ENCODE results near the gene ASIC2.

The ASIC2 gene

DNA sequence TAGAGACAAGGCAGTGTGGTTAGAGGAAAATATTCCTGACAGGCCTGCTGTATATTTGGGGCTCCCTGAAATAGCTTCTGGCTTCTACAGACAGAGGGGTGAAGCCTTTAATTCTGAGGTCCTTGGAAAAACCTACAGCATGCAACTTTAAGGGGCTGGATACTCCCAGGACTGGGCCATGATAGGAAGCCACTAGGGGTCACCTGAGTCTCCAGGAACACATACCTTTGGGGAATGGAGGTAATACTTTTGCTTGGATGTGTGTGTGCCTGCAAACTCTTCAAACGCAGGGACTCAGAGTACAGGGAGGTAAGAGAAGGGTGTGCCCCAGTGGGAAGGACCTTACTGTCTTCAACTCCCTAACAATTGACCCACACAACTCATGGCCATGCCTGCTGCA, 4.1 kb downstream of the ASIC2 start:
- in situ Hi-C loops (cut with MboI; ENCODE audit: low sequenced_read_pairs) = no loop called here

DNA sequence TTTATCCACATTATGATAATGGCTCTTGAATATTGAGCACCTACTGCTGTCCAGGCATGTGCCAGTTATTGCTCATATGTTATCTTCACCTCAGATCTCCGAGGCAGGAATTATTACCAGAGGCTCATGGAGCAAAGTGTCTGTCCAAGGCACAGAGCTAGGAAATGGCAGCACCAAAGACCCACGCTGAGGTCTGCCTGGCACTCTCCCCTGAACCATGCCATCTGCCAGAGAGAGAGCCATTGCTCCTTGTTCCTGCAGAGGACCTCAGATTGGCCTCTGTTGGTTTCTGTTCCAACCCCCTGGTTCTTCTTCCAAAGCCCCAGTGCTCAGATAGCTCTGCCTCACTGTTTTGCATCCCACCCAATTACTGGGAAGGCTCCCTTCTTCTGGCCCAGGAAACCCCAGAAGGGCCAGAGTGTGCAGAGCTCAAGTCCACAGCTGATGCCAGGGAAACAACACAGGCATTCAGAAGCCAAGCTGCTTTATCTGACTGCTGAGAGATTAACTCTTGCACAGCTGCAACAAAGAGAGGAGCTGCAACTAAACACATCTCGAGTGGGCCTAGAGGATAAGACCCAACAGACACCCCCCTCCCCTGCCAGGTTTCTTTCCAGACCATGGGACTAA, 5.9 kb downstream of the ASIC2 start:
- in situ Hi-C loops (cut with MboI; ENCODE audit: low sequenced_read_pairs) = no loop called here

DNA sequence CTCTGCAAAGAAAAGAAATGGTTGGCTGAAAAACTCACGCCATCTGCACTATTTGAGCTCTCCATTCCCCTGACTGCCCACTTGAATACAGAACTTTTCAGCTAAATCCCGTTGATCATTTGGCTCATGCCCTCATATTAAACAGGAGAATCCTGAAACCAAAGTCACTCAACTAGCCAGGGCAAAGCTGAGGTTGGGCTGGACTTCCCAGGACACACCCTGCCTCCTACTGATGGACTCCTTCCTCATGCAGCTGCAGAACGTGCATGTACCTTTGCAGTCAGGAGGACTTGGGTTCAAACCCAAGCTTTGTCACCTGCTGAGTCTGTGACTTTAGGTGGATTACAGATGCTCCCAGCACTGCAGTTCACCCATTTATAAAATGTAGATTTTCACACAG, 7.7 kb downstream of the ASIC2 start:
- in situ Hi-C loops (cut with MboI; ENCODE audit: low sequenced_read_pairs) = no loop called here

DNA sequence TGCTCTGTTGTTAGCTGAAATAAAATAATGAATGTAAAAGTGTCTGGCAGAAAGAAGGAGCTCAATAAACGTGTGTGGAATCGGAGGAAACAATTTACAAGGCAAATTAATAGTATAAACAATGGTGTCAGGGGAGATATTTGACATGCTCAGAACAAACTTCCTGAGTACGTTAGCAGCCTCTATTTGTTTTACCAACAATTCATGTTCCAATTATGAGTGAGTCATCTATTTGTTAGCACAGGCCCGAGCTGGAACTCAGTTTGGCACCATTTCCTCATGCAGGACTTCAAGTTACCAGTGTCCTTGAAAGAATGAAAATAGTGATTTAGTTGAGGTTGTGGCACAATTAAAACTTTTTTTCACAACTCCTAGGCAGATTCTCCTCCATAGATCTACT, 9.1 kb downstream of the ASIC2 start:
- in situ Hi-C loops (cut with MboI; ENCODE audit: low sequenced_read_pairs) = no loop called here

DNA sequence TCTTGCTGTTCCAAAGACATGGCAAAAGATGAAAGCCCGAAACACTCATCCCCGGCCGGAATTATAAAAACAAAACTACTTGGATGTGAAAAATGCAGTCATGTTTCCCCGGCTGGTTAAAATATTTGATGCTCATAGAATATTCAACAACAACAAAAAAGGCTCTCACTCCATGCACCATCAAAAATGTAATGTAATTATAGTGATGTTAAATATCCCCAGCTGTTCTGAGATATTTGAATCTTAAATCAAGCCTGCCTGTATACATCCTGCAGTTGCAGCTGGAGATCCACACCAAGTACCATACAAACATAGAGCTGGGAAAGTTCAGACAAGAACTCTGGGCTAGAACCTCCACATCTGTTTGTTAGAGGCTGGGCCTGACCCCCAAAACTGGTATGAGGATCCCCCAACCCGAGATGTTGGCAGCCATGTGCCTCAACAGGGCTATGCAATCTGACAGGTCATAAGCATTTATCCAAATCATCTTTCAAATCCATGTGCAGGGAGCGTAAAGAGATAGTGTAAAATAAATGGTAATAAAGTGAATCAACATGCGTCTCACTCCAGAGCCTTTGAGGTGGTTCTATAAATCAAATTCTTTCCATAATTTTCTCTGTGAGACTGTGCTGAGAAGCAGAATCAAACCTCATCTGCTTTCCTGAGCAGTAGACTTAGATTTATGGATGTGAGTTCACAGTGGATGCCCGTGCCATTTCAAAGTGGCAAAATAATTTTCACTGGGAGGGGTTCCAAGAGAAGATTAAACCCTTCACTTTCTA, 12.7 kb downstream of the ASIC2 start:
- in situ Hi-C loops (cut with MboI; ENCODE audit: low sequenced_read_pairs) = no loop called here

DNA sequence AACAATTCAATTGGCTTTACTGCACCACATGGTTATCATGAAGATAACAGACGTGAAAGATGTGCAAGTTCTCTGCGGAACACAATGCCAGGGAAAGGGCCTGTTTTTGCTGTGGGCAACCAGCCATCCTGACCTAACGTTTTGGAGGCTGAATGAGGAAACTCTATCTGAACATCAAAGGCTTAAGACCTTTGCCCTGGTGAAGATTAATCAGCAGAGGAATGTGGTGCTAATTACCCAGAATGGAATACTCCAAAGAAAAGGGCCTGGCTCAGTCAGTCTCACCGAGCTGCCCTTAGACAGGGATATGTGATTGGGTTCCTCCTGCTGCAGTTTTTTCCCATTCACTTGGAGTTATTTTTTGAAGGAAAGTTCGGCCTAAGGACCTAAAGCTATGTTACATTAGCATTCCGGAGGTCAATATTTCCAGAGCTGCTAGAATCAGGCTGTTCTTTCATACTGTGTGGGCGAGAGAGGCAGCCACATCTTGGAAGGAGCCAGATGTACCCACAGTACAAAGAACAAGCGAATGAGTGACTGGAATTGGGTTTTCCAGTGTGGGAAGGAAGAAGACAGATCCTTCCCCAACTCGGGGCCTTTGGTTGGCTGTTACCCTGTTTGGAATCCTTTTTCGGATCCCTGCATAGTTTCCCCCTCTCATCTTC, 15.5 kb downstream of the ASIC2 start:
- in situ Hi-C loops (cut with MboI; ENCODE audit: low sequenced_read_pairs) = no loop called here

DNA sequence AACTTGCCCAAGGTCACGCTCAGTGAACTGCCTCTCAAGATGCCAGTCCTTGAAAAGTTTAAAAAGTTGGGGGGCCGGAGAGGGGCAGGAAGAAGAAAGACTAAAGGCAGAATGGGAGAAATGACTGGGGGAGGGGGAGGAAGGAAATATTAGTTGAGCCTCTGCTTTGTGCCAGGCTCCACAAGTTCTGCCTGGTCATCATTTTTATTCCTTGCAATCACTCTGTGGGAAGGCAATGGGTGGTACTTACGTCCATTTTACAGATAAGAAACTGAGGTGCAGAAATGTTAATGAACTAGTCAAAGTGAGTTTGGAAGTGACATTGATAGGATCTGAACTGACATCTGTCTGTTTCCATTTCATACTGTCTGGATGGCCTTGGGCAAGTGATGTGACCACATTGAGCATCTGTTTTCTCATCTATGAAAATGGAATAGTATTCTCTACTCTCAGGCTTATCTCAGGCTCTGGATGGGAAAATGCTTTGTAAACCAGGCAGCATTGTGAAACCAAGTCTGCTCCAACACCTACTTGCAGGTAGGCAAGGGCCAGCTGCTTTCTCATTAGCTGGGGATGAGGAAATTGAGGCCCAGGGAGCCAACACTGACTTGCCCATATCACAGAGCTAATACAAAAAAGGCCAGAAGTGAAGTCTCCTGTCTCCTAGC, 19.2 kb downstream of the ASIC2 start:
- in situ Hi-C loops (cut with MboI; ENCODE audit: low sequenced_read_pairs) = no loop called here

DNA sequence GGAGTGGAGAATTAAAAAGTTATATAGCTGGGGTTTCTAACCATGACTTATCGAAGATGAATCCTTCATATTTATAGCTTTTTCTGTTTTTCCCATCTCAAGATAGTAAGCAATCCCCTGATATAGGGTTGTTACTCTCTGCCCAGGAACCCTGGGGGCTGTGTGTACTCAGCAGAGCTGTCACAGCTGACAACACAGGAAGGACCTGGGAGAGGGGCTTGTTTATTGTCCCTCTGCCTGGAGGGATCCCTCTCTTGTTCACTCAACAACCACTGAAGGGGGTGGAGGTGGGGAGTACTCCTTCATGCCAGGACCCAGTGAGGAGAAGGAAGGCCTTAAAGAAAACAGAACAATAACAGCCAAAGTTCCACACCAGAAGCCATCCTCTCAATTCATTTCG, 19.8 kb downstream of the ASIC2 start:
- in situ Hi-C loops (cut with MboI; ENCODE audit: low sequenced_read_pairs) = no loop called here

DNA sequence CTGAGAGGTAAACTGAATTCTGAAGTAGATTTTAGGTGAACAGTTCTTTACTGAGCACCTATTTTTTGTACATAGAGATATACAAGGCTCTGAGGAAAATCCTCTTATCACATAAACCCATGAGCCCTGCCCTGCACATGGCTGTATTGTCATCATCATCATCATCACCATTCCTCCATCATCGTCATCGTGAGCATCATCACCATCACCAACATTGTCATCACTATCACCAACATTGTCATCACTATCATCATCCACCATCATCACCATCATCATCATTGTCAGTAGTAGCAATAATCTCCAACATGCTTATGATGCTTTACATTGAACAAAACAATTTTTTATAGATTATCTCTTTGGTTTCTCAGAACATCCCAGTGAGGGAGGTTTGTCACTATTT, 20.7 kb downstream of the ASIC2 start:
- in situ Hi-C loops (cut with MboI; ENCODE audit: low sequenced_read_pairs) = no loop called here

DNA sequence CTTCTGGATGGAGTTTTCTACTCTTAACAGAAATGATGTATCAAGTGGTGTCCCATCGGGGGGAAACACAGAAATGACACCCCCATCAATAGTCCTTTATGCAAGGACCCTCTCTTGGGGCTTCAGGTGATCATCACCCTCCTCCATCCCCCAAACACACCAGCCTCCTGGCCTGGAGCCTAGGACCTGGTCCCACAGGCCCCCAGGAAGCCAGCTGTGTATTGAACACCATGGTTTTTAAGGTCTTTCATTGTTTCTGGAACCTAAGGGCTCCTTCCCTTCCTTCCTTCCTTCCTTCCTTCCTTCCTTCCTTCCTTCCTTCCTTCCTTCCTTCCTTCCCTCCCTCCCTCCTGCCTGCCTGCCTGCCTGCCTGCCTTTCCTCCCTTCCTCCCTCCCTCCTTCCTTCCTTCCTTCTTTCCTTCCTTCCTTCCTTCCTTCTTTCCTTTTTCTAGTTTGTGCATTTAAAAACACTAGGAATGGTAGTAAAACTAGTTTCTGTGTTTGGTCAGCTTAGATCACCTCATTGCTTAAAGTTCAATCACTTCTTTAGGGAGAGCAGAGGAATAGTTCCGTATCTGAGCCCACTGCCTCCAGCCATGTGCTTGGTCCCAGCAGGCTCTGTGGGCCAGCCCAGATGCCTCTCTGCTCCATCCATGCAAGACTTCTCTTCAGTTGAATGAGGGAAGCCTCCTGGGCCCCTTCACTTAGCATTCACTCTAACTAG, 23.6 kb downstream of the ASIC2 start:
- in situ Hi-C loops (cut with MboI; ENCODE audit: low sequenced_read_pairs) = no loop called here

DNA sequence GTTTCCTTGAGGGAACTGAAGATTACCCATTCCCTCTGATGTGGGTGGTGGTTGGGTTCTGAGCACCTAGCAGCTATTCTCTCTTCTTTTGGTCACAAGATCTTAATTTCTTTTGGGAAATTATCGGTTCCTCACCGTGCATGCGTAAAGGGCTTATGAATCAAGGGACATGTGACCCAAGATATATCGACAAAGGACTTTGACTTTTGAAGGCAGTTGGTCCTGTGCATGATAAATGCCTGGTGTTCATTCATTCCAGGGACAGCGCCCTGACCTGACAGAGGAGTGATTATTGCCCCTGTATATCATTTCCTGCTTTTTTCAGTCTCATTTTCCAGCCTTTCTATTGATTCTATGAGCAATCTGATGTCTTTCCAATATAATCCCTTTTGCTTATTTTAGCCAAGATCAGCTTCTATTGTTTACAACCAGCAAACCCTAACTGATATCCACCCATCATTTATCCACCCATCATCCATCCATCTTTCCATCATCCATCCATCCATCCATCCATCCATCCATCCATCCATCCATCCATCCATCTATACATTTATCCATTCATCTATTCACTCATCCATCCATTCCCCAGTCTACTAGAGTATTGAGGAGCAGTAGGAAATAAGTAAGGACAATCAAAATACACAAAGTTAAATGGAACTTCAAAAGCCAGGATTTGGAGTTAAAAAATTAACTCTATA, 25.1 kb downstream of the ASIC2 start:
- in situ Hi-C loops (cut with MboI; ENCODE audit: low sequenced_read_pairs) = no loop called here

DNA sequence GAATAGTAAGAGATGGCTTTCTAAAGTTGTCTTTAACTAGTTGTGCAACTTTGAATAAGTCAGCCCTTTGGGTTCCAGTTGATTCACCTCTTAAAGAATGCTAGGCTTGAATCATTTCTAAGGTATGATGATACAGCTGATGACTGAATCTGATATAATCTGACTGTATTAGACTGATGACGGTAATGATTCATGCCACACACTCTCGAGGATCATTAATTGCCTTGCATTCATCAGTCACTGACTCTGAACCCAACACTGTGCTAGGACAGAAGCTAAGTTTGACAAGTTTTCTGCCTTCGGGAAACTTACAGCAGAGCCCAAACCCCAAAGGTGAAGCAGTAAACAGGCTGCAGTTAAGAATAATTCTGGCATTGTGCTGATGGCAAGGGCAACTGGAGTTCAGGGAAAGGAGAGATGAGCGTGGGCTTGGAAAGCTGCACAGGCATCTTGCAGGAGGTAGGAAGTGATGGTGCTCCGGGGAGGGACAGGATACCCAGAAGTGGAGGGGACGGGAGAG, 25.8 kb downstream of the ASIC2 start:
- in situ Hi-C loops (cut with MboI; ENCODE audit: low sequenced_read_pairs) = no loop called here

DNA sequence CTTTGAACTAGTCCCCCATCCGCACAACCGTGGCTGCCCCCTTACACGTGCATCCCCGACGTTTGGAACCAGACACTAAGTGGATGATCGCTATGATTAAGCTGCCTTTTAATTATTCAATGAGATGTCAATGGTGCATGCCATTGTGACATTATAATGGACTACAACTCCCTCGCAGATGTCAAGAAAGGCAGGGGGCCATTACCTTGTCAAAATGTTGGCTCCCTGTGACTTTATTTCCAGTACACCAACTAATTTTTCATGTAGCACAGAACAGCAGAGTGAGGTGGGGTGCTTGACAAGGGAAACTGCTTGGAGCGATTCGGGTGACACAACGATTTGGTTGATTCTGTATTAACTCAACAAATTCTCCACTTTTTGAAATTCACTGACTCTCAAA, 26.5 kb downstream of the ASIC2 start:
- in situ Hi-C loops (cut with MboI; ENCODE audit: low sequenced_read_pairs) = no loop called here

DNA sequence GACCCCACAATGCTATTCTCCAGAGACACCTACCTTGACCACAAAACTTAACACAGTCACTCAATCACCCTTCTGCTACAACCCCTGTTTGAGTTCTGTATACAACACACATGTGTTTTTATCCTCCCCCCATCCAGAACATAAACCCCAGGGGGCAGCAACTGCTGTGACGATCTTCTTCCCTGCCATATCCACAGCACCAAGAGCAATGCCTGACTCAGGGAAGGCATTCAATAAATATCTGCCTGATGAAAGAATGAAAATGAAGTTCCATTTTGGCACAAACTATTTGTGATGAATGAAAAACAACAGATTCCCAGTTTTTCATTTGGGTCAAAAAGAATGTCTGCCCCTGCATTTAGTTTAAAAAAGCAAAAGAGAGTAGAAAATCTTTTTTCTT, 27.0 kb downstream of the ASIC2 start:
- in situ Hi-C loops (cut with MboI; ENCODE audit: low sequenced_read_pairs) = no loop called here

DNA sequence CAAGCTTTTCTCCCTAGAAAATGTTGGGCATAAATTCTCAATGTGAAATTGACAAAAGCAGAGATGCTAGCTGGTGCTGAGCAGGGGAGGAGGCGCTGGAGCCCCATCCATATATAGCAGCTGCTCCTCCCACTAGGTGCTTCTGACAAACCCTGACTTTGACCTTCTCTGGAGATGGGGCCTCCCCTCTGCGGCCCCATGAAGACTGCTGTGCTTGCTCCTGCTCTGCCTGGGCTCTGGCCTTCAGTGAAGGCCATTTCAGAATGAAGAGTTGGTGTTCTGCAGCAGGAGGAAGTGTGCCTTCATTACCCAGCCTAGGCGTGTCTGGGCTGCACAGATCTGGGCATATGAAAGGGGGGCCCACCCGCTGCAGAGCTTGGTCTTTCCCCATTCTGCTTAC, 29.7 kb downstream of the ASIC2 start:
- in situ Hi-C loops (cut with MboI; ENCODE audit: low sequenced_read_pairs) = no loop called here

DNA sequence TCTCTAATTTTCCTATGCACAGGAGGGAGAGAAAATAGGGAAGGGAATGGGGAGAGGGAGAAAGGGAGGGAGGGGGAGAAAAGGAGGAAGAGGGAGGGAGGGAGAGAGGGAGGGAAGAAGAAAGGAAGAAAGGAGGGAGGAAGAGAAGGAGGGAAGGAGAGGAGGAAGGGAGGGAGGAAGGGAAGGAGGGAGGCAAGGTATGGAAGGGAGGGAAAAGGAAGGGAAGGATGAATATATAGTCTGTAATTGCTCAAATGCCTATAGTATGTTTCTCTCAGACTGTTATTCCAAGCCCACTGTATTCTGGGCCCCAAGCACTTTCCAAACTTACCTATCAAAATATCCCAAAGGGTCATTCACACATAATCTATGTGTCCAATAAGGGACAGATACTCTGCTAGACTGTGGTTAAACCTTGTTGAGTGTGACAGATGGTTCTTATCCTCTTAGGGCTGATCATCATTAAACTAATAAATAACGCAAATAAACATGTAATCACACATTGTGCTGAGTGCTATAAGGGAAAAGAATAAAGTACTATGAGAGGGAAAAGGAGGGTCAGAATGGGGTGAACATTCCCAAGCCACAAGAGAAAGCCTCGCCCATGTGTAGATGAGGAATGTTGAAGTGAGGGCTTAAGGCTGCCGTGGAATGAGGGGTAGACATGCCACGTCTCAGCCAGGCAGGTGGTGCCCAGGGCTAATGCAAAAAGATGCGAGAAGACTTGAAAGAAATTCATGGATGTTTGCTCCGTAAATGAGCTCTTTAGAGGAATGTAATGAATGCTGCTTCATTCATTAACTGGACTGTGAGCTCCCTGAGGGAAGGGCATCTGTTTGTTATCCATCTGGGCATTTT, 30.6 kb downstream of the ASIC2 start:
- in situ Hi-C loops (cut with MboI; ENCODE audit: low sequenced_read_pairs) = no loop called here

DNA sequence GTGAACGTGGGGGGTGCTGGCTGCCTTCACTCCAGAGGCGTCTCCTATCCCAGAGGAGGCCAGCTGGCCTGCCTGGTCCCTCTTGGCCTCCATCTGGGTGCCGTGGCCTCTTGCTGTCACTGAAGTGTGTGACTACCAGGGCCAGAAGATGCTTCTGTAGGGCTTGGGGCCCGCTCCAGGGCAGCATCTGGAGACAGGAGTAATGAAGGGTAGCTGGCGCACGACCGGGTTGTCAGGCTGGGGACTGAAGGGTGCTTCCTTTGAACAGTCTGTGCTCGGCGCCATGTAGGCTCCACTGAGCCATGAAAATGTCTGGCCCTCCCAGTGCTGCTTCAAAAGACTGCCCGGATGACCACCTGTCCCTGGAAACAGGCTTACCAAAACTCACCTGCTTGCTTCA, 31.3 kb downstream of the ASIC2 start:
- in situ Hi-C loops (cut with MboI; ENCODE audit: low sequenced_read_pairs) = no loop called here

DNA sequence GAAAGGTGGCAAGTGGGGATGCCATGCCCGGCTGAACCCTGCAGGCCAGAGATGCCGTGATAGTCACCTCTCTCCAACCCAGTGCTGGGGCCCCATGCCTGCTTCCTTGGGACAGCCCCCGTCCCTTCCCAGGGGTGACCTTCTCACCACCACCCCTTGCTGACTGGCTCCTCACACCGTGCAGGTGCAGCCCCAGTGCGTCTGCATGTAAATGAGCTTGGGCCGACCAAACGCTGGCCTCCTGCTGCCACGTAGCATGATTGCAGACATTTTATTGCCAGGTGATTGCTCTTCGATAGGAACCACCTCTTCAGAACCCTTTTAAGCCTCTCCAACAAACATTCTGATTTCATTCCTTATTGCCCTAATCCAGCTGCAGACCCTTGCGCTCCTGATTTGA, 32.5 kb downstream of the ASIC2 start:
- in situ Hi-C loops (cut with MboI; ENCODE audit: low sequenced_read_pairs) = no loop called here

DNA sequence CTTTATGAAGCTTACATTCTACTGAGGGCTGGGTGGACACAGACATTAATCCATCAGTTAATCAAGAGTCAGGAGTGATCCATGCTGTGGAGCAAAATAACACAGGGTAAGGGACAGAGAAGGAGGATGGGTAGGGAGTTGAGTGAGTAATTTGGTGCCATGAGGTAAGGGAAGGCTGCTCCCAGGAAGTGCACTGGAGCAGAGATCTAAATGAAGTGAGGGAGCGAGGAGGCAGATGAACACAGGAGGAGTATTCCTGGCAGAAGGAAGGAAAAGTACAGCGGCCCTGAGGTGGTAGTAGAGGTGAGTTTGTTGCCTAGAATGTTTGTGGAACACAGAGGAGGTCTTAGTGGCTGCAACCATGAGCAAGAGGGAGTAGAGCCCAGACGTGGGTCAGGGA, 34.8 kb downstream of the ASIC2 start:
- in situ Hi-C loops (cut with MboI; ENCODE audit: low sequenced_read_pairs) = no loop called here
